ENCODE measurements around the gene CC2D2A.

CC2D2A gene

DNA sequence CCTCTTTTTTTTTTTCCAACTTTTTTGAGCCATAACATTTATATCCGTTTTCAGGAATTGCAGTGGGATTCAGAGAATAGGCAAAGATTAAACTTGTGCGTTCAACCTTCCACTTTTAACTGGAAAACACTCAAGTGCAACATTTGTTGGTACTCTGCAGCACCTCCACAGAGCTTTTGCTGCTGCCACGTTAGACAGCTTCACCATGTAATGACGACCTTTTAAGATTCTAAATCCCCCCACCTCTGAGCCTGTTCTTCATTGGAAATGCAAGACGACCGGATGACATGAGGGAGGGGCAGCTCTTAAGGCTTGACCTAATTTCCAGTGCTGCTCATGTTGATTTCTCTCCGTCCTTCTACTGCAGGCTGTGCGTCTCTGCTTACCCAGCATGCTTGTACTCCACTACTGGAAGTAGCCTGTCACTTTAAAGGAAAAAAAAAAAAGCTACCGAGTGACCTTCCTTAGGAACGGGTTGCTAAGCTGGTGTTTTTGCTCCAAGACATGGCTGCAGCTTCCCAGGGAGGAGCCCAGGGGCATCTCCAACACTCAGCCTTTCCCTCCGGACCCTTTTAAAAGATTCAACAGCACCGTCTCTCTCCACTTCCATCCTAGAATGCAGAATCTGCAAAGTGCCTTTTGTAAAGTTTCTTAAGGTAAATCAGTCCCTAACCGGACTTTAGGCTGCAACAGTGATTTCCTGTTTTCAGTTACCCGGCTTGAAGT lies at the start of gene CC2D2A:
TSS of gene CC2D2A (plus strand) at position 481 of the 726 bp plus-strand sequence. CDS start 6,051 bp downstream, outside the sequence.
- no peak for DNase-seq

DNA sequence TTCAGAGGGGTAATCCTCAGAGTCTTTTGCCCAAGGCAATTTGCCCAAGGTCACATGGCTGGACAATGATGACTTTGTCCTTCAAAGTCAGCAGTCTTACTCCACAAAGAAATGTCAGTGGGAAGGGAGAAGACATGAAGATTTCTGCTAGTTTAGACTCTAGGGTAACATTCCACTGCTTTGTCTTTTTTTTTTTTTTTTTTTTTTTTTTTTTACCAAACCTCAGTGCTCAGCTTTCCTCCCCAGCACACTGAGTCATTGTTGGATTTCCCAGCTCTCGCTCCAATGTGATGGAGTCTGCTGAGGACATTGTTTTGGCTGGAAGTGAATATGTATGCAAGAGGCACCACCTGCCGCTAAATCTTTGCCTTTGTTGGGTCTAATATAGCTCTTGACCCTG lies 49.0 kb upstream of the CC2D2A start:
- DNase-seq: no peak

DNA sequence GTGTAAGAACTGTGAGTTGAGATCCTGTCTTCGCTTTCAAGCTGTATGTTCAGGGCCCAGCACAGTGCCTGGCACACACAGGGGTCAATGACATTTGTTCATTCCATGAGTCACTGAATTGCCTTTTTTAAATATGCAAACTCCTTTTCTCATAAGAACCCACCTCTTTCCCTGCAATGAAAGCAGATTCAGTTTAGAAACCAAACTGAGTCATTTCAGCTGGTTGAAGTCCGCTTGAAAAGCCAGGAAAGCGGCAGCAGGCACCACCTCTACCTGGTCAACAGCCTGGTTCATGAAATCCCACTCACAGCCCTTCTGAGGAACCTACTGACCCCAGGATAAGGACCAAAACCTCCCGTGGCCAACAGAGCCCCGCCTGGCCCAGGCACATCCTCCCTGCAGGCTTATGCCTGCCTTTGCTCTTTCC lies 46.4 kb upstream of the CC2D2A start:
- DNase-seq: no peak

DNA sequence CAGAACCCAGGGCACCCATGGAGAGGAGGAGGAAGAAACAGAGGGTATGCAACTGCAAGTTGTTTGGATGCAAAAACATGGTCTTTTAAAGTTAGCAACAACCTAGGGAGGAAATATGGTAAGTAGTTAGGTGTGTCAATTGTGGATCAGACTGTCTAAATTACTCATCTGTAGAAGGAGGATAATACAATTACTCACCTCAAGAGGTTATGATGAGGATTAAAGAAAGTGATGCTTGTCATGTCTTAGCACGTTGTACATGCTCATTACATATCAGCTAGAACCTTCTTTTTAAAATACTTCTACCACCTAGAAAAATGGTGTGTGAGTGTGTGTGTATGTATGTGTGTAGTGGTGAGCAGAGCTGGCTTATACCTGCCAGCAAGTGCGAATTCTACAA lies 44.2 kb upstream of the CC2D2A start:
- no peak for DNase-seq

DNA sequence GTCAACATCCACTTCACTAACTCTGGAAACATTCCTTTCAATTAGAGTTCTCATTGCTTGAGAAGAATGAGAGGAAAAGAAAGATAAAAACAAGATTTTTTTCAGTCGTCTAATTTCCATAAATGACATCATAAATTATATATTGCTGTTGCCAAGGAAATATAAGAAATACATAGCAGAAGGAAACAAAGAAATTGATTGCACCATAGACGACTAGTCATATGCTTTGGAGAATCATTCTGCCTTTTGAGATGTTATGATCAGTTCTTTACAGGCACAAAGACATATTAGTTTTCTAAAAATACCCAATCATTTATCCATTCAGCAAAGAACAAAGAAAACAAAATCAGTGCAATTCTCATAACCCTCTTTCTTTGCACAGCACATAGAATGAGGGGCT lies 42.5 kb upstream of the CC2D2A start:
- no peak for DNase-seq

DNA sequence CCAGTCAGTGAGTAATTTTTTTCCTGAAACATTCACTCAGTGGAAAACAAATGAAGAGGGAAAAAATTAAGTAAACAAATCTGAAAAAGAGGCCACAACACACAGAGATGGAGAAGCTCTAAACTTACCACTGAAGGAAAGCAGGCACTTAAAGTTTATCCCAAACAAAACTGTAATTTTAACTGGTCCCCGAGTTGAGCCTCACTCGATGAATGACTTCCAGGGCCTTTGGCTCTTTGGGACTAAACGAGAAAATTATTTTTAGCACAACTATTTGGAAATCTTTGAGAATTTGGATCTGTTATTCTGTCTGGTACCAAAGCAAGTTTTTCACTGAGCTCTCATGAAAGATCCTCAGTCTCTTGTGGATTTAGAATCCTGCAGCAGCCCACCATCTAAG lies 42.0 kb upstream of the CC2D2A start, which contains the start of gene C1QTNF7:
TSS of gene C1QTNF7 (plus strand) at position 333 of the 400 bp plus-strand sequence. CDS start 7,711 bp downstream, outside the sequence.
- DNase-seq: no peak

DNA sequence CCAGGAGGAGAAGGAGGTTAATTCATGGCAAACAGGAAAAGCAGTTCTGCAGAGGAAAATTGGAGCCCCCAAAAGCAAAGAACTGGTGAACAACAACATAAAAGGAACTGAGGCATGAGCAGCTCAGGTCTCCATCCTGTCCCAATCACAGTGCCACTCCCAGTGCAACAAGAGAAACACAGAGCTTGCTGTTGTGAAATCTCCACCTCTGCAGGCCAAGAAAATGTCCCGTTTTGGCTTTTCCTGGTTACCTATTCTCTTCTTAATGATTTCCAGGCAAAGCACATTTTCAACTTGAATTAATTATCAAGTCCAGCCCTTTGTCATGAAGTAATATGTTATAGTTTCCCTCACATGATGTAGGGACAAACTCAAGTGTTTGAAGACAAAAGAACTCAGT lies 41.1 kb upstream of the CC2D2A start:
- no peak for DNase-seq

DNA sequence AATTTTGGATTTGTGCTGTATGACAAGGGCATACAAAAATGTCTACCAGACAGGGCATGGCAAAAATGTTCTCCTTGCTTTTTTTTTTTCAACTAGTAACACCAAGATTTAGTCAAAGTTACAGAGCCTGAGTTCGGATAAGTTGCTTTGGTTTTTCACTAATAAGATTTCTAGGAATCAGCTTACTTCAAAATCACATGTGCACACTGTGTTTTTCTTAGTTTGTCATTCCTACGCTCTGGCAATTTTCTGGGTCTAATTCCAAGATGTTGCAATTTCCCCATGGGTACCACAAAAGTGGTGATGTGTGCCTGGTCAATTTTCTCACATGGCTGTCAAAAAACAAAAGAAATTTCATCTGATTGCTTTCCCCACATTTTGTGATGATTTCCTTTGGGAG lies 35.6 kb upstream of the CC2D2A start:
- no peak for DNase-seq

DNA sequence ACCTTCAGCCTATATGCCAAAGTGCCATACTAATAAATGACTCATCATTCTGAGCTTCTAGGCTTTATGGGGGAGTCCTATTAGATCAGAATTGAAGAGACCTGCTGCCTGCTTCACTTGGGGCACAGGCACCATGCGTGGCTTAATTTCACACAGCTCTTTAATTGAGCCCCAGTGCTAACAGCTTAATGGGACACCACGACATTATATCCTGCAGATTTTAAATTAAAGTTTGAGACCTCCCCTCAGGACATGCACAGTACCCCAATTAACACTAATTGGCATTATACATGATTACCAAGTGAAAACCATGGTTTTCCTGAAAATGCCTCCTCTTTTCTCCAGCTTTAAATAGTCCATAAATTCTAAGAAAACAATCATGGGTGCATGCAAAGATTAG lies 35.0 kb upstream of the CC2D2A start:
- DNase-seq: no peak

DNA sequence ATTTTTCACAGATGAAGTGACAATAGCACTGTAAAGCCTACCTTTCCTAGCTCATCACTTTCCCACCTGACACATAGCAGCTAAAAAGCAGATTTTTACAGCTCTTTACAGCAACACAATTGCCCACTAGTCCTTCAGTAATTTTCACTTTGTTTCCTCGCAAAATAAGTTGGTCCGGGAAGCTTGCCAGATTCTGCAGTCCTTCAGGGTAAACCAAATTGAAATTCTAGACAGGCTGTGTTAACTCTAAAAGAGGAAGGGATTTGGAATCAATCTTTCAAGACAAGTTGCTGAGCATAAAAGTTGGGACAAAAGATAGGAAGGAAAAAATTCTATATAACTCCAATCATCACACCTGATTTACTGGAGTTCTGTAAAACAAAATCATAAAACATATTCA lies 33.2 kb upstream of the CC2D2A start:
- DNase-seq: no peak

DNA sequence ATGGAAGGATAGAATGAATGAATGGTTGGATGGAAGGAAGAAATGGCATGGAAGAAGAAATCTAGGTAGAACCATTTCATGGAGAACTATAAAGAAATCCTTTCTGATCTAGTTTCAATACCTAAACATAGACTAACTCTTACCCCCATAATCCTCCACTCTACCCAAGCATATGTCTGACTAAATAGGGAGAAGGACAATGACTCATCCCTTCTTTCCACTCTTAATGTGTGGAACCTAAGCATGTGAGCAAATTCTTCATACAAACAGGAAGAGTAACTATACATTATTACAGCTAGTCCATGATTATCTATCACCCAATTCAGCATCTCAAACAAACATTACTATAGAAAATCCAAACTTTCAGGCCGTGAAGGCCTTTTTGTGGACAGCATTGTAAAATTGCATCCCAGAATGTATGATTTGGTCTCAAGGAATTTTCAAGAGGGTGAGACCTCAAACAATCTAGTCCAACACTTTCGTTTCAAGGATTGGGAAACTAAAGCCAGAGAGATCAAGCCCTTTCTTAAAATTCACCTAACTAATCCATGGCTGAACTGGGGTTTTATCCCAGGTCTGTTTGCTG lies 30.6 kb upstream of the CC2D2A start:
- DNase-seq: no peak

DNA sequence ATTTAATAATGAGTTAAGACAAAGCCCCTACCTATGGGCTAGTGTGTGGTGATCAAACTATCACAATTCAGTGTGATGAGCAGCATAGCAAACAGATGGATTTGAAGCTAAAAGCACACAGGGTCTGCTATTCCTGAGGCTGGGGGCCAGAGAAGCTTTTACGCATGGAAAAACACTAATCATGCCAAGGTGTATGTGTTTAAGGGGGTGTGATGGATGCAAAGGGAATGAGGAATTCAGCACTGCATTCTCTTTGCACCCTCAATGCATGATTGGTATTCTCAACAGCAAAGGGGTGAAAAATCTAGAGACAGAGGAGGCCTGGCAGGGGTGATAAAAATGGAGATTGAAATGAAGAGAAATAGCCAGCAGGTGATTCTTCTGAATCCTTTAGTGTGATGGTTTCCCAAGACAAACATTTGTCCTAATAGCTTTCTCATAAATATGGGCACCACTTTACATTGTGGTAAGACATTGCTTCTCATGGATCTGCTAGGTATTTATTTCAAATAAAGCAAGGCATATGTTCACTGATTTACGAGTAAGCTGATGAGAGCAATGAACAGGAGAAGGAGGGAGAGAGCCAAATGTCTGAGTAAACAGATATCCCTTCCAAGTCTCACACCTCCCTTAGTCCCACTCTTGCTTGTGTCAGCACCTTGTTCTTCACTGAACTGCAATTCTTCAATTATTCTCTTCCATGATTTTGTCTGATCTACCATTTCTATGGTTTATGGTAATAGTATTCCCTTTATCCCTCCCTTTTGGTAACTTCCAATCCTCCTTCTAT lies 26.1 kb upstream of the CC2D2A start:
- no peak for DNase-seq

DNA sequence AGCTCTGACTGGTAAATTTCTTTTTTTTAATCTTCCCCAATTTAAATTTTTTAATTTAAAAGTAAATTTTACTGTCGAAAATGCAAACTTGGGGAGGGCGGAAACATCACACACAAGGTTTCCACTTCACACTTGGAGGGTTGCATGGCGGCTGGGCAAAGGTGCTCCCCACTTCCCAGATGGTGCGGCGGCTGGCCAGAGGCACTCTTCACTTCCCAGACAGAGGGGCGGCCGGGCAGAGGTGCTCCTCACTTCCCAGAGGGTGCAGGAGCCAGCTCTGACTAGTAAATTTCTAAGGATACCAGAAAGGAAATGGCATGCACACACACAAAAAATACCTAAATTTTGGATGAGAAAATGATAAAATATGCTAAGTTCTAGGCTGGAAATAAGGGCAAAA lies 25.4 kb upstream of the CC2D2A start:
- DNase-seq: no peak

DNA sequence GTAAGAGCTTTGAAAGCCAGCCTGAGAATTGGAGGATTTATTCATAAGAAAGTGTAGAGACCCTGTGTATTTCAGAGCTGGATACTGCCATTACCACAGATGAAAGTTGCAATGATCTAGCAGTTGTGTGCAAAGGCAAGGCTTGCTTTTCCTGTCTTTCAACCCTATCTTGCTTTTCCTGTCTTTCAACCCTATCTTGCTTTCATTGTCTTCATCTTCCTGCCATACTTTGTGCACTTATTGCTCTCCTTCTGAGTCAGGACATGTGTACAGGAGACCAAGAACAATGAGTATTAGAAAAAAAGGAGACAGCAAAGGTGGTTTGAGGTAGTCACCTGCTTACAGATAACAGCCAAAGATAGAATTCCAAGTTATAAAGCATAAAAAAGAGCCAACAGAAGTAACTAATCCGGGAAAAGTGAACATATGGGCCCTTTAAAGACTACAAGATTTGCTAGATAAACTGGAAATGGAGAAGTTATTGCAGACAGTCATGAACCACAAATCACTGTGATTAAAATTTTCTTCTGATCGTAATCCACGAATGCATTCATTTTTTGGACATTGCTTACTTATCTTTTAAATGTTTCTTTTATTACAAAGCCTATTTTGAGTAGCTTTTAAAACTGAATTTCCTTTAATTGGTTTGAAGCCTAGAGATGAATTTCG lies 24.7 kb upstream of the CC2D2A start:
- no peak for DNase-seq

DNA sequence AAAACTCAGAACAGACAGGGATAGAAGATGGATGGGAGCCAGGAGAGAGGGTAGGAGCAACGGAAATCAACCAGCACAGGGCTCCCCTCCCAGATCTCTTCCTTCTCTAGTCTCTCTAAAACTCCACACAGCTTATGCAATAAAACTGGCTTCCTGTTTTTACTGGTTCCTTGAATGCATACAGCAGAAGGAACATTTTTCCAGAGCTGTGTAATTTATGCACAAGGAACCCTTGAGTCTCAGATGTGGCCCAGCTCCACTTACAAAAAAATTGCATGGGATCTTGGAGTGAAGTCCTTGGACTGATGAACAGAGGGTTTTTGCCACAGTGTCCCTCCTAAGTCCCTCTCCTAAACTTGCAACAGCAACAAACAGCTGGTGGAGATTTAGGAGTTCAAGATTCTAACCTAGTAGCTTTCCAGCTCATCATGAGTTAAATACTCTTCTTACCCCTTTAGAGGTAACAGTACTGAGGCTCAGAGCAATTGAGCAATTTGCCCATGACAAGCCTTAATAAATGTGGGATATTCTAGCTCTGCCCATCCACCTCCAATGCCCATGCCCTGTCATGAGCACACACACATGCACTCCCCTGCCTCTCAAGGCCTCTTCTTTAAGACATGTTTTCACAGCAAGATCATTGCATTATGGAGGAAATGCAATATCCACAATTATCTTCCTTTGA lies 18.4 kb upstream of the CC2D2A start:
- no peak for DNase-seq

DNA sequence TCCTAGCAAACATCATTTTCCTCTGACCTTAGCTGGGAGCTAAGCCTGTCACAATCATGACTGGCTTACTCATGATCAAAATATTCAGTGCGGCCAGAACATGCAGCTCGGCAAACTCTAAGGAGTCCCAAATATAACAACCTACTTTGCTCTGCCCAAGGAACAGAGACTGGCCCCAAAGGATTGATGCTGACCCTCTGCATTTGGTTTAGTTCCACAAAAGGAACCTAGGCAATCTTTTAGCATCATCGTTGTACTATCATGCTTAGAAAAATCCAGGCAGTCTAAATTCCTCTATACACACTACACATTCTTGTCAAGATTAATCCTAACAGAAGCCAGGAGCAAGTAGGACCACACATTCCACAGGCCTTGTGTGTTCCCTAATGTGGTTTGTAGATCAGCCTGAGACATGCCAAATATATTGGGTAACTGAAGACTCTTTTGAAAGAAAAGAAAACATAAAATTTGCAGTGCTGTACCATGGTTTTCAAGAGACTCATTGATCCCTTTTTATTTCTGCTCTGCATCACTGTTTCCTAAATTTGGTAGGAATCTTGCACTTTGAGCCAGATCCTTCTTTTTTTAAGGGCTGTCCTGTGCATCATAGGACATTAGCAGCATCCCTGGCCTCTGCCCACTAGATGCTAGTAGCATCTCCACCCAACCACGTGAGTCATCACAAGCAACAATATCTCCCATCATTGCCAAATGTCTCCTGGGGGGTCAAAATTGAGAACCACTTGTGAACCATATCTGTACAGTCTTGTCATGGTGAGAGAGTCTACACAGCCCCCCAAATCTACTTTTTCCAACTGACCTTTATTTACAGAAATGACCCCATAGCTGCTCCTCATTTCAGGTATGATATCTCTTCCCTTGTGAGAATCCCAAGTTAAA lies 17.6 kb upstream of the CC2D2A start:
- DNase-seq: no peak

DNA sequence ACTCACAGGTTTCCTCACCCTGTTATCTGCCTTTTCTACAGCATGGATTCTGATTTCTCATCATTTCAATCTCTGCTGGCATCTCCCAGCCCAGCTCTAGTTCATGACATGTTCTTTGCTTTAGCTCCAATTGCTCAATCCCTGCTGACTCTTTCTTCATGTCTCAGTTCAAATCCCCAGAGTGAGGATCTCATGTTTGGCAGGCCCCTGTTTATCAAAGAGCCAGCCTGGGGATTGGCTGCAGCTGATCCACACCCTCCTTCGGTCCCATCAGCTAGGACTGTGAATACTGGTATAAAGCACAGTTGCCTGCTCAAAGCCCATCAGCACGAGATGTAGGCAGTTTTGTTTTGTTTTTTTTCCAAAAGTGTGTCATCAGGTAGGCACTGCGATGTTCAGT lies 14.4 kb upstream of the CC2D2A start:
- no peak for DNase-seq

DNA sequence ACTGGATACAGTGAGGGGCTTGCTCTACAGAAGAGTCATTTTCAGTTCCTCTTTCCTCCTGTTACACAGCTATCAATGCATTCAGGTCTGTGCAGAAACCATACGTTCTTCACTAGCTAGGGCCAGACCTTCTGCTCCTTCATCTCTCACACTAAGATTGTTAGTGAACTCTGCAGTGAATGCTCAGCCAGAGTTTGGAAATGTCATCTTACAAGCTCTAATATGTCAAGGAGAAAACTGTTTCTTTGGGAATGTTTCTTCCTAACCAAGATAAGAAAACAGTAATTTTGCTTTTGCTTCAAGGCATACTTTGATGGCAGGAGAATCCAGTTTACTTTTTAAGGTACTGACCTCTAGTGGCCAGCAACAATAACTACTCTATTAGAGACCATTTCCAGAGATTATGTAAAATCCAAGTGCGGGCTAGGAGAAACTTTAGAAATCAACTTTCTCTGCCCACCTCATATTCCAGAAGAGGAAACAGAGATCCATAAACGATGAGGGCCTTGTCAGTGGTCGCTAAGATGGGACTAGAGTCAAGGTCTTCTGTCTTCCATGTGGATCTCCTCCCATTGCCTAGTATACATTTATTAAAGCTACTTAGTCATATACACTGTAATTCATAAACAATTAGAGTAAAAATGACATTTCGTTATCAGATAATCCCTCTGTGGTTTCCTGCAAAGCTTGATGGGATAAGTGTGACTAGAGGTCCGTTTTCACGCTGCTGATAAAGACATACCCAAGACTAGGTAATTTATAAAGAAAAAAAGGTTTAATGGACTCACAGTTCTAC lies 12.1 kb upstream of the CC2D2A start:
- DNase-seq: no peak

DNA sequence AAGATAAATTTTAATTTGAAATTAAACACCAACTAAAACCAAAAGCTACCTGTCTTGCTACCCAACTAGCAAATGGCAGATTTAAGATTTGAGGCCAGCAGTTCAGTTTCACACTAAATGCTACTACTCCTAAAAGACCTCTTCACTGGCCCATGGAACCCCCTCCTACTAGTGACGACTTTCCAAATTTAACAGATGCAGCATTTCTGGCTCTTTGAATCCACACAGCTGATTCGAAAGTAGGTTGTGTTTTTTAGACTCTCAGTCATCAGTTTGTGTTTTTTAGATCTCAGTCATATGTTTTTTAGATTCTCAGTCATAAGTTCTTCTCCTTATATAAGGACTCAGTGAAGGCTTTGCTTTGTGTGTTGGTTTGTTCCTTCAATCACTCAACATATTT lies 11.1 kb upstream of the CC2D2A start:
- no peak for DNase-seq

DNA sequence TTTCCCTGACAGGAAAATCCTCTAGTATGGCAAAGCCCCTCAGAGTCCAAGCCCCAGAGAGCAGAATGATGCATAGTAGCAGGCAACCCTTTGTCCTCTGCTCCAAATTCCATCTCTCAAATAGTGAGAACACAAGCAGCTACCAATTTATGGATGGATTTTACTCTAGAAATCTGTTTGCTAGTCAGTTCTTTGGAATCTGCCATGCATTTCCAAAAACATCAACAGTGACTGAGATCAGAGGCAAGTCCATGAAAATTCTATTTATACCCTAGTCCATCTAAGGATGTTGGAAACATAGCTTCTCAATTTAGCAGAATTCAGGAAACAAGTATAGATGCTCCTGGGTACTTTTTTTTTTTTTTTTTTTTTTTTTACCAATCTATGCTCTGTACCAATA lies 10.0 kb upstream of the CC2D2A start:
- no peak for DNase-seq

DNA sequence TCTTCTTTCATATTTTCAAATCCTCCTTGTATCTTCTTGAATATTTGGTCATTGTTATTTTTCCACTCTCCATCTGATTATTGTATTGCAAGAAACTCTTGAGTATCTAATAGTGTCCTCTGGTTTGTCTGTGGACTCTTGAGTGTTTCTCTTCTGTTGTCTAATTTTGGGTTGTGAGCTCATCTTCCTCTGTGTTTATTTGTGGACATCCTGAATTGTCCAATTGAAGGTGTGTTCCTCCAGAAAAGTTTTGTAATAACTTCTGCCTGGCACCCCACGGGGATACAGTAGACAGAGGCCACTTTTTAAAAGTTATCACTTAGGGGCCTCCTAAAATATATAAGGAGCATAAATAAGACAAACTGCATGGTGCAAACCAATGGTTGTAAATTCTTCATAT lies 3.1 kb upstream of the CC2D2A start:
- no peak for DNase-seq

All from DMS 273 treated with DMSO at 0.1 percent for 48 hours (cell line).